Ishikawa (cell line): Measurements from ENCODE around the gene C1QA.

Experiments
- CEBPB ChIP-seq: IDR thresholded peaks from 2 replicates; pipeline ENCODE4 v1.6.1; 2012
- EGR1 ChIP-seq: IDR thresholded peaks from 2 replicates; pipeline ENCODE4 v1.6.1; 2012
- EP300 ChIP-seq: IDR thresholded peaks from 2 replicates; pipeline ENCODE4 v1.6.1; 2012; ENCODE audit warnings: borderline replicate concordance
- MAX ChIP-seq: IDR thresholded peaks from 2 replicates; pipeline ENCODE4 v1.6.1; 2012
- NFIC ChIP-seq: IDR thresholded peaks from 2 replicates; pipeline ENCODE4 v1.6.1; 2012
- YY1 ChIP-seq: IDR thresholded peaks from 2 replicates; pipeline ENCODE4 v1.6.1; 2012; ENCODE audit warnings: low read depth
- TF ChIP-seq, protein P1 (sequence below): IDR thresholded peaks from 2 replicates; pipeline ENCODE4 v1.6.1; 2012; ENCODE audit warnings: low read depth, mild to moderate bottlenecking

- TF ChIP-seq EGR1 = no peak
- TF ChIP-seq, protein P1, sequence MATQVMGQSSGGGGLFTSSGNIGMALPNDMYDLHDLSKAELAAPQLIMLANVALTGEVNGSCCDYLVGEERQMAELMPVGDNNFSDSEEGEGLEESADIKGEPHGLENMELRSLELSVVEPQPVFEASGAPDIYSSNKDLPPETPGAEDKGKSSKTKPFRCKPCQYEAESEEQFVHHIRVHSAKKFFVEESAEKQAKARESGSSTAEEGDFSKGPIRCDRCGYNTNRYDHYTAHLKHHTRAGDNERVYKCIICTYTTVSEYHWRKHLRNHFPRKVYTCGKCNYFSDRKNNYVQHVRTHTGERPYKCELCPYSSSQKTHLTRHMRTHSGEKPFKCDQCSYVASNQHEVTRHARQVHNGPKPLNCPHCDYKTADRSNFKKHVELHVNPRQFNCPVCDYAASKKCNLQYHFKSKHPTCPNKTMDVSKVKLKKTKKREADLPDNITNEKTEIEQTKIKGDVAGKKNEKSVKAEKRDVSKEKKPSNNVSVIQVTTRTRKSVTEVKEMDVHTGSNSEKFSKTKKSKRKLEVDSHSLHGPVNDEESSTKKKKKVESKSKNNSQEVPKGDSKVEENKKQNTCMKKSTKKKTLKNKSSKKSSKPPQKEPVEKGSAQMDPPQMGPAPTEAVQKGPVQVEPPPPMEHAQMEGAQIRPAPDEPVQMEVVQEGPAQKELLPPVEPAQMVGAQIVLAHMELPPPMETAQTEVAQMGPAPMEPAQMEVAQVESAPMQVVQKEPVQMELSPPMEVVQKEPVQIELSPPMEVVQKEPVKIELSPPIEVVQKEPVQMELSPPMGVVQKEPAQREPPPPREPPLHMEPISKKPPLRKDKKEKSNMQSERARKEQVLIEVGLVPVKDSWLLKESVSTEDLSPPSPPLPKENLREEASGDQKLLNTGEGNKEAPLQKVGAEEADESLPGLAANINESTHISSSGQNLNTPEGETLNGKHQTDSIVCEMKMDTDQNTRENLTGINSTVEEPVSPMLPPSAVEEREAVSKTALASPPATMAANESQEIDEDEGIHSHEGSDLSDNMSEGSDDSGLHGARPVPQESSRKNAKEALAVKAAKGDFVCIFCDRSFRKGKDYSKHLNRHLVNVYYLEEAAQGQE = no peak
- TF ChIP-seq CEBPB = no peak
- TF ChIP-seq EP300 = no peak
- no peak for TF ChIP-seq NFIC
- TF ChIP-seq YY1 = no peak
- no peak for TF ChIP-seq MAX
Measured at GRCh38 chr1:22600817-22601605, 35.4 kb upstream of the C1QA start.
